Measurements from ENCODE around the gene CAMSAP1.
"Not testable (repeated sequence)": the region's sequence is repeated elsewhere in the genome, so short reads cannot be mapped to it uniquely, and the experiment has no call there.

Gene CAMSAP1

DNA sequence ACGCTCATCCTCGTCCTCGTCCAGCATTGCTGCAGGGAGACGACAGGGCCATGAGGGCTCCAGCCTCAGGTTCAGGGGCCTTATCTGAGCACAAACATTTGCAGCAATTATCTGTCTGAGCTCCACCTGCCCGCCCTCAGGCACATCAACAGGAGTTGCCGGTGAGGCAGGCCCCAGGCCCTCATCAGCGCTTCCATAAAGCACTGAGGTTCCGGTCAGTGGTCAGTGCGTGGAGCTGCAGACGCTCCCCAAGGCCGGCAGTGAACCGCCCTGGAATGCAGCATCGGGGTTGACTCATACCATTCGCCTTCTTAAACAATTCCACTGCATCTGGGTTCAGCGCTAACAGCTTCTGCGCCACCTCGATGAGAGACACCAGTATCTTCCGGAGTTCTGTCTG, 38.6 kb upstream of the CAMSAP1 start:
- no peak overlapping the region for H3K4me3 ChIP-seq (ENCODE audit: low read depth, low read length)
- no peak for DNase-seq (ENCODE audit: low read depth)
- TF ChIP-seq, protein P1, sequence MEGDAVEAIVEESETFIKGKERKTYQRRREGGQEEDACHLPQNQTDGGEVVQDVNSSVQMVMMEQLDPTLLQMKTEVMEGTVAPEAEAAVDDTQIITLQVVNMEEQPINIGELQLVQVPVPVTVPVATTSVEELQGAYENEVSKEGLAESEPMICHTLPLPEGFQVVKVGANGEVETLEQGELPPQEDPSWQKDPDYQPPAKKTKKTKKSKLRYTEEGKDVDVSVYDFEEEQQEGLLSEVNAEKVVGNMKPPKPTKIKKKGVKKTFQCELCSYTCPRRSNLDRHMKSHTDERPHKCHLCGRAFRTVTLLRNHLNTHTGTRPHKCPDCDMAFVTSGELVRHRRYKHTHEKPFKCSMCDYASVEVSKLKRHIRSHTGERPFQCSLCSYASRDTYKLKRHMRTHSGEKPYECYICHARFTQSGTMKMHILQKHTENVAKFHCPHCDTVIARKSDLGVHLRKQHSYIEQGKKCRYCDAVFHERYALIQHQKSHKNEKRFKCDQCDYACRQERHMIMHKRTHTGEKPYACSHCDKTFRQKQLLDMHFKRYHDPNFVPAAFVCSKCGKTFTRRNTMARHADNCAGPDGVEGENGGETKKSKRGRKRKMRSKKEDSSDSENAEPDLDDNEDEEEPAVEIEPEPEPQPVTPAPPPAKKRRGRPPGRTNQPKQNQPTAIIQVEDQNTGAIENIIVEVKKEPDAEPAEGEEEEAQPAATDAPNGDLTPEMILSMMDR (conservative IDR thresholded peaks at IDR 0.05; ENCODE audit: low read depth, low read length): no peak

DNA sequence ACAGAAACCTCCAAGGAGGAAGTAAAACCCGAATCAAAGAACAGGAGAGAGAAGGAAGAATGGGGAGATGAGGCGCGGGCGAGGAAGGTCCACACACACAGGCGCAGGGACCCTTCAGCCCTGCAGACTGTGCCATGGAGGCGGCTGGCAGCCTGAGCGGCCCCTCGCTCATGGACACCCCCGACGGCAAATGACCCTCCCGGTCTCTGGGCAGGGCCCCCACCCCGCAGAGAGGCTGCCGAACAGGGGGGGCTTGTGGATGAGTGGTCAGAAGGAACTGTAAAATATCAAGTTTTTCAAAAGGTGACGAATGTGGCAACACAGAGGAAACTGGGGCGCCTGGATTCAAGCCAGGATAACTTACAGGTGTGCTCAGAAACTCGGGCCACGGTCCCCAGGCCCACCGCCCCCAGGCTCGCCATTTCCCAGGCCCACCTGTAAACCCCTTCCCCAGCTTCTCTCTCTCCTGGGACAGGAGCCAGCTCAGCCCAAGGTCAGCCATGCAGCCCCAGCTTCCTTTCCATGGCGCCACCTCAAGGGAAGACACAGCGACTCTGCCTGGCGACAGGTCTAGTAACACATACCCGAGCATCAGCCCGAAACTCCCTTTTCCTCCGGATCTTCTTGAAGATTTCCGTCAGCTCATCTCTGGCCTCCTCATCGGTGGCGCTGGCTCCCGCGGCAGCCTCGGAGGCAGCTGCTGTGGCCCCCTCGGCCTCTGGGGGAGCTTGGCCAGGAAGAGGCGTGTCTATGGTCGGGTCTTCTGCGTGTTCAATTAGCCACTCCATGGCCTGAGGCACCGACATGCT, 37.3 kb upstream of the CAMSAP1 start:
- TF ChIP-seq, protein P1 (conservative IDR thresholded peaks at IDR 0.05; ENCODE audit: low read depth, low read length): no peak
- H3K4me3 ChIP-seq (ENCODE audit: low read depth, low read length): no peak overlapping the region
- no peak for DNase-seq (ENCODE audit: low read depth)

DNA sequence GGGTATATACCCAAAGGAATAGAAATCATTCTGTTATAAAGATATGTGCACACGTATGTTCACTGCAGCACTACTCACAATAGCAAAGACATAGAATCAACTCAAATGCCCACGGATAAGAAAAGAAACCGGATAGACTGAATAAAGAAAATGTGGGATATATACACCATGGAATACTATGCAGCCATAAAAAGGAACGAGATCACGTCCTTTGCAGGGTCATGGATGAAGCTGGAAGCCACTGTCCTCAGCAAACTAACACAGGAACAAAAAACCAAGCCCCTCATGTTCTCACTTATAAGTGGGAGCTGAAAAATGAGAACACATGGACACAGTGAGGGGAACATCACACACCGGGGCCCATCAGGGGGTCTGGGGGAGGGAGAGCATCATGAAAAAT, 36.3 kb upstream of the CAMSAP1 start:
- not testable (repeated sequence) for DNase-seq (ENCODE audit: low read depth); H3K4me3 ChIP-seq (ENCODE audit: low read depth, low read length)

DNA sequence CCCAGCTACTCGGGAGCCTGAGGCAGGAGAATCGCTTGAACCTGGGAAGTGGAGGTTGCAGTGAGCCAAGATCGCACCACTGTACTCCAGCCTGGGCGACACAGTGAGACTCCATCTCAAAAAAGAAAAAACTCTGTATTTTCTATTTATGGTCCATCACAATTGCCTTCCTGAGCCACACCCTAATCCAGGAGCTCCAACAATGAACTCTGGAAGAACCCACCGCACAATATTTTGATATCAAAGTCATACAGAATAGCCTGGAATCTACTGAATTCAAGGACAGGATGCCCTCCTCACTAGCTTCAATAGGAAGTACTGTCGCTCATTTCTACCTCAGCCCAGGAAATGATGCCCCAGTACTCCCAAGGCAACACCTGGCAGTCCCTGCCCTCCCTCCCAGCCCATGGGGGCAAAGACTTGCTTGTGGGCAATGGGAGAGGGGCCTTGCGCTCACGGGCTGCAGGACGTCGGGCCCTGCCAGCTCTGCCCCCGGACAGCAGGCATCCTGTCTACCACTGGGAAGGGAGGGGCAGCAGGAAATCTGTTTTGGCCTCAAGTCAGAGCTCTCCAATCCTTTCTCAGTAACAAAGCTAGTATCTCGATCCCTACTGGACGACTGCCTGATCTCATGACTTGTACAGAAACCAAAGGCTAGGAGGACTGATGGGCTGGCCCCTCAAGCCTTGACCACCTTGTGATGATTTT, 34.1 kb upstream of the CAMSAP1 start:
- no peak for DNase-seq (ENCODE audit: low read depth)
- no peak overlapping the region for H3K4me3 ChIP-seq (ENCODE audit: low read depth, low read length)
- TF ChIP-seq, protein P1 (conservative IDR thresholded peaks at IDR 0.05; ENCODE audit: low read depth, low read length): no peak

DNA sequence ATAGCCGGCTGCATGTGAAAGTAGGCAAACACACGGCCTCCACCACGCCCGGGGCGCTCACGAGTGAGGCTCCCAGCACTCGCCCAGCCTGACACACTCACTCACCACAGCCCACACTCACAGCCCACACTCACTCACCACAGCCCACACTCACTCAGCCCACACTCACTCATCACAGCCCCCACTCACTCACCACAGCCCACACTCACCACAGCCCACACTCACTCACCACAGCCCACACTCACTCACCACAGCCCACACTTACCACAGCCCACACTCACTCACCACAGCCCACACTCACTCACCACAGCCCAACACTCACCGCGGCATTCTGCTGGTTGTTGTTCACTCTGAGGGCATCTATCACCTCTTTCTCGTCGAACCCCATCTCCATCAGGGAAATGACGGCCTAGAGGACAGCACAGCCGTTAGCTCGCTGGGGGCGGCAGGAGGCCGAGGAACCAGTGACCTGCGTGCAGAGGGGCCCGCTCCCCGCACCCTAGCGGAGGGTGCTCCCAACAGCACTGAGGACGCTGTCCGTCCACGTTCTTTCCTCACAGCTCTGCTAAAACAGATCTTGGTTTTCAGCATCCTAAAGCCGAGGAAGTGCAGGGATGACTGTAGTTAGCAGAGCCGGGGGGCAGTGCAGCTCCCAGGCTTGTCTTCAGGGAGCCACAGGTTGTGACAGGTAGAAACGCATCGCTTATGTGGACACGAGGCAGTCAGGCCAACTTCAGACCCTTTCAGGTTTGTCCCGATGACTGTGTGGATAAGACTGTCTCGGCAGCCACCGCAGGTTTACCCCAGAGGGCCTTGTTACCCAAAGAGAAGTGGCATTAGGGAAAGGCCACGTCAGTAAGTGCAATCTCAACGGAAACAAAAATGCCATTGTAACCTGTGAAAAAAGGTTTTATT, 32.3 kb upstream of the CAMSAP1 start:
- no peak overlapping the region for H3K4me3 ChIP-seq (ENCODE audit: low read depth, low read length)
- no peak for DNase-seq (ENCODE audit: low read depth)
- TF ChIP-seq, protein P1 (conservative IDR thresholded peaks at IDR 0.05; ENCODE audit: low read depth, low read length): no peak

DNA sequence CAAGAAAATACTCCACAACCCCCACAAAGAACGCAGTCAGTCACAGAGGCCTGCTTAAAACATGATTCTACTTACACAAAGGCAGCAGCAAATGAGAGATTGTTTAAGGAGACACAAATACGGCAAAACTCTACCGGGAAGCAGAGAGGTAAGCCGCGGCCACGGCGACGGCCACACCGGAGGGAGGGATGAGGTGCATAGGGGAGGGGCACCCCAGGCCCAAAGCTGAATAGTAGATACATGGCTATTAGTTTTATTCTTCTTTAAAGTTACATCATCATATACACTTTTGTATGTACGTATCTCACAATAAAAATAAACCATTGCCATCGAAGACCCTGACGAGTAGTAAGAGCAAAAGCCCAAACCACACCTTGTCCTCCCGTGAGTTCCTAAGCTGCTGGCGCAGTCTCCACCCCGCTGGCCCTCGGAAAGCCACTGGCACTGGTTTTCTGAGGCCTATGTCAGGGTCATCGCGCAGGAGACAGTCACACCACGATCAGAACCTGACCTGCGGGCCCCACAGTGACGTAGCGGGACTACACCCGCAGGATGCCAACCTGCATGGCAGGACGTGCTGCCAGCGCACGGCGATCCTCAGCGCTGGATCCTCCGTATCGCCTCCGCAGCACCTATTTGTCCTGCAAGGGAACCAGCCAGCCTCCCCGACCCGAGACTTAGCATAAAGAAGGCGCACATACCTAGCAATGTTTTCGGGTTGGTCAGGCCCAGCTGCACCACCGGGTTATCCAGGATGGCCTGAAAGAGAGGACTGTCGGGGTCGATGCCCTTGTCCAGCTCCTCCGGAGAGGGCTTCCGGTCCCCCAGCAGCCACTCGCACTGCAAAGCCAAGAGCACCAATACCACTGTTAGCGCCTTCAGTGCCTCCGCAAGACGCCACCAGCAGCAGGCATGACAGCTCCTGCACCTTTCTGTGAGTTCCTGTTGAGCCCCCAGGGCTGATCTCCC, 30.5 kb upstream of the CAMSAP1 start:
- TF ChIP-seq, protein P1 (conservative IDR thresholded peaks at IDR 0.05; ENCODE audit: low read depth, low read length): no peak
- H3K4me3 ChIP-seq (ENCODE audit: low read depth, low read length): no peak overlapping the region
- no peak for DNase-seq (ENCODE audit: low read depth)
